Naive thymus-derived CD4-positive, alpha-beta T cell (primary cell): Measurements from ENCODE around the gene SPOP. TPM values are rescaled to one million over a fixed set of nuclear protein-coding genes. Genes with fewer than 3 reads are reported as not detected.
A peak's percentile ranks its signal among the peaks of the same experiment; 100 is the strongest.
"Not testable (repeated sequence)": the region's sequence is repeated elsewhere in the genome, so short reads cannot be mapped to it uniquely, and the experiment has no call there.

Experiments
- ATAC-seq: fragments of 150-1000 bp; cut with Tn5 transposase; 2 replicates; pipeline ENCODE4 v1.10.0; 2021; ENCODE audit warnings: mild to moderate bottlenecking, moderate library complexity
- CTCF ChIA-PET: fragments of 350-600 bp; sonication (Branson Sonifier 250); formaldehyde crosslinking; loops from one replicate; lab custom pipeline; 2021; ENCODE audit warnings: antibody characterized with exemption; lab: Charles Lee
- POLR2A ChIA-PET: fragments of 350-600 bp; sonication (Branson Sonifier 250); formaldehyde crosslinking; loops from one replicate; lab custom pipeline; 2021; ENCODE audit warnings: antibody characterized with exemption, inconsistent platforms; lab: Charles Lee
- DNase-seq, 9 donors: peaks; one replicate each; pipeline versions ENCODE4 v3.0.0 to v3.0.0-alpha.2; 2020 to 2022; ENCODE audit warnings: mixed read lengths in 1 of 9
- H3K27ac ChIP-seq: one replicate; pipeline ENCODE4 v1.7.0; 2013; ENCODE audit warnings: mild to moderate bottlenecking, low read depth, low read length, moderate library complexity
- H3K27me3 ChIP-seq, 2 donors: one replicate each; pipeline ENCODE4 v1.7.0; 2013; ENCODE audit warnings: low read length in 2 of 2, mild to moderate bottlenecking in 2 of 2, moderate library complexity in 2 of 2; ENCODE audit not compliant: control insufficient read depth in 2 of 2, insufficient read depth in 2 of 2
- H3K36me3 ChIP-seq, 3 experiments: 1 replicate in 2 of 3; 2 replicates in 1 of 3; pipeline ENCODE4 v1.7.0; 2013; ENCODE audit warnings: low read length in 3 of 3, mild to moderate bottlenecking in 3 of 3, moderate library complexity in 1 of 3; ENCODE audit not compliant: insufficient read depth in 3 of 3, control insufficient read depth in 2 of 3
- H3K4me1 ChIP-seq, 2 donors: one replicate each; pipeline ENCODE4 v1.7.0; 2013; ENCODE audit warnings: low read length in 2 of 2, mild to moderate bottlenecking in 2 of 2, moderate library complexity in 1 of 2; ENCODE audit not compliant: control insufficient read depth in 2 of 2, insufficient read depth in 2 of 2
- H3K4me3 ChIP-seq: 2 replicates; pipeline ENCODE4 v1.7.0; 2013; ENCODE audit warnings: mild to moderate bottlenecking, low read length
- H3K9me3 ChIP-seq, 3 experiments: 1 replicate in 2 of 3; 2 replicates in 1 of 3; pipeline ENCODE4 v1.7.0; 2013; ENCODE audit warnings: low read length in 3 of 3; ENCODE audit not compliant: control insufficient read depth in 2 of 3
- H3K27ac Mint-ChIP-seq, 9 donors: one replicate each; pipeline ENCODE4 v1.8.0; 2020 to 2022; ENCODE audit warnings: mixed read lengths in 9 of 9, mild to moderate bottlenecking in 8 of 9, moderate library complexity in 5 of 9, inconsistent platforms in 2 of 9
- H3K27me3 Mint-ChIP-seq, 5 donors: one replicate each; pipeline ENCODE4 v1.8.0; 2021 to 2022; ENCODE audit warnings: mixed read lengths in 5 of 5, mild to moderate bottlenecking in 1 of 5
- H3K36me3 Mint-ChIP-seq, 5 donors: one replicate each; pipeline ENCODE4 v1.8.0; 2020 to 2022; ENCODE audit warnings: mixed read lengths in 5 of 5, mild to moderate bottlenecking in 3 of 5, inconsistent platforms in 1 of 5
- H3K4me1 Mint-ChIP-seq, 7 donors: one replicate each; pipeline ENCODE4 v1.8.0; 2020 to 2022; ENCODE audit warnings: mixed read lengths in 7 of 7, mild to moderate bottlenecking in 3 of 7, inconsistent platforms in 1 of 7
- H3K4me3 Mint-ChIP-seq, 10 donors: one replicate each; pipeline ENCODE4 v1.8.0; 2020 to 2022; ENCODE audit warnings: mild to moderate bottlenecking in 10 of 10, mixed read lengths in 10 of 10, moderate library complexity in 6 of 10, inconsistent platforms in 2 of 10
- H3K9me3 Mint-ChIP-seq, 11 donors: one replicate each; pipeline ENCODE4 v1.8.0; 2020 to 2022; ENCODE audit warnings: mixed read lengths in 11 of 11, mild to moderate bottlenecking in 4 of 11, inconsistent platforms in 1 of 11, moderate library complexity in 1 of 11
- intact Hi-C, 2 donors: fragments of 100-400 bp; cut with micrococcal nuclease; formaldehyde crosslinking; loops; one replicate each; pipeline ENCODE4 v1.15.1; 2023
- polyA plus RNA-seq, 2 donors: library from polyadenylated mRNA; unstranded; fragments of 300-500 nt; fragmentation: Illumina TruSeq; gene quantifications; one replicate each; pipeline ENCODE4 v1.2.3, GENCODE V29; 2021
- total RNA-seq, 6 experiments: library from RNA in 5 of 6; stranded (reverse) in 5 of 6; gene quantifications; 1 replicate in 5 of 6; 2 replicates in 1 of 6; pipeline ENCODE4 v1.2.3 and lab custom pipeline; 2021 to 2026

SPOP gene
- total and polyA plus RNA-seq, 7 experiments from 2014 or later = 59.6 to 151 (median 81.2) TPM

GRCh38 chr17:49676276-49676868 lies 1.5 kb downstream of the SPOP start:
- ATAC-seq = peak; percentile 49
- Mint-ChIP-seq H3K9me3 (peaks cover 0 to 12% (median 0%) of the 10 kb centered on the region in 11 donors), H3K27me3 (peaks cover 0 to 7% (median 0%) of the 10 kb centered on the region in 5 donors), H3K27ac (peak overlapping the region; percentile 94 to 100 (median 98)), H3K4me1 (peaks cover 39 to 79% (median 60%) of the 10 kb centered on the region in 7 donors), H3K4me3 (peak overlapping the region; percentile 88 to 98 (median 94)), H3K36me3 (peaks cover 0 to 18% (median 14%) of the 10 kb centered on the region in 5 donors)
- Histone ChIP-seq H3K4me1 (peaks cover 25 to 26% of the 10 kb centered on the region in 2 donors), H3K36me3 (peaks cover 0 to 7% (median 0%) of the 10 kb centered on the region in 3 experiments), H3K4me3 (peak overlapping the region; percentile 88), H3K27me3 (no peaks in the 10 kb centered on the region), H3K27ac (peak overlapping the region; percentile 87), H3K9me3 (no peaks in the 10 kb centered on the region)
- ChIA-PET CTCF (interaction anchor here (0.7 to 2.4 kb wide), 6 partner anchors 20 to 197 kb away, joined by 3 to 6 read pairs (median 4); partner anchors contain the start of gene SLC35B1), POLR2A (interaction anchor here (0.9 to 2.0 kb wide), 4 partner anchors 11 to 32 kb away, joined by 3 to 8 read pairs (median 5); no protein-coding TSS in a partner anchor)
- intact Hi-C loops = loop anchor here (1.0 to 10.0 kb wide), 10 partner anchors 18 to 1704 kb away; partner anchors contain the start of genes PHB1 (in 2 of the 2), PPP1R9B (in 2 of the 2), CDK5RAP3 (in 1 of the 2) and MBTD1 (in 1 of the 2)
- peak in 7 of 9 donors; percentile 66 to 85 (median 77) for DNase-seq

DNA sequence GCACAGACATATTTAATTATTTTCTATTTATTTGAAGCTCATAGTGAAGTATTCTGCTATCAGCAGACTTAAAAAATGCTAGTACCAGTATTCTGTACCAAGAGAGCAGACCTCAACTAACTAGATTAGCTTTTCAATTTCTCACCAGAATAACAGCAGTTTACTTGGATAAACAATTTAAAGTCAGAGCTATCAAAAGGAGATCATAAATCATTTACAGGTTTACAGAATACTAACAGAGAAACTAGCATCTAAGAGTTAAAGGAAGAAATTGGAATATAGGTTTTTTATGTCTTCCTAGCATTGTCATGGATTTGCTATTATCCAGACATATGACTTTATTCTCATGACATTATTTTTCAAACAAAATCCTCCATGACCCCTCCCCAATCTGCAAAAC lies 3.4 kb downstream of the SPOP start:
- peak overlapping the region; percentile 94 to 100 (median 98) for H3K27ac Mint-ChIP-seq
- ChIA-PET CTCF (interaction anchor here (0.7 to 1.1 kb wide), 2 partner anchors 10 to 104 kb away, joined by 3 to 4 read pairs; no protein-coding TSS in a partner anchor), POLR2A (interaction anchor here (1.0 kb wide), 1 partner anchor 29 kb away, joined by 4 read pairs; no protein-coding TSS in a partner anchor)
- H3K4me1 ChIP-seq = peaks cover 26 to 36% of the 10 kb centered on the region in 2 donors
- peak overlapping the region; percentile 87 for H3K27ac ChIP-seq
- H3K9me3 Mint-ChIP-seq = peaks cover 0 to 12% (median 0%) of the 10 kb centered on the region in 11 donors
- peaks cover 0 to 7% (median 0%) of the 10 kb centered on the region in 3 experiments for H3K36me3 ChIP-seq
- peaks cover 0 to 7% (median 0%) of the 10 kb centered on the region in 5 donors for H3K27me3 Mint-ChIP-seq
- H3K9me3 ChIP-seq = no peaks in the 10 kb centered on the region
- no peak overlapping the region for H3K4me3 ChIP-seq
- H3K36me3 Mint-ChIP-seq = peaks cover 0 to 18% (median 14%) of the 10 kb centered on the region in 5 donors
- H3K4me3 Mint-ChIP-seq = peak overlapping the region in 8 of 10 donors; percentile 54 to 95 (median 88)
- intact Hi-C loops = loop anchor here (5.0 to 10.0 kb wide), 3 partner anchors 47 to 480 kb away; partner anchors contain the start of gene PHB1 (in 1 of the 2)
- DNase-seq (no peak), ATAC-seq (no peak)
- H3K27me3 ChIP-seq = no peaks in the 10 kb centered on the region
- H3K4me1 Mint-ChIP-seq = peaks cover 44 to 84% (median 75%) of the 10 kb centered on the region in 7 donors

- POLR2A ChIA-PET = interaction anchor here (1.0 kb wide), 1 partner anchor 28 kb away, joined by 4 read pairs; no protein-coding TSS in a partner anchor
- Mint-ChIP-seq H3K4me1 (peaks cover 44 to 84% (median 75%) of the 10 kb centered on the region in 7 donors), H3K9me3 (peaks cover 0 to 12% (median 0%) of the 10 kb centered on the region in 11 donors), H3K27ac (peak overlapping the region; percentile 18 to 99 (median 89)), H3K4me3 (peak overlapping the region in 8 of 10 donors; percentile 12 to 94 (median 46)), H3K36me3 (peaks cover 0 to 18% (median 14%) of the 10 kb centered on the region in 5 donors)
- Histone ChIP-seq H3K27ac (peak overlapping the region; percentile 19), H3K4me1 (peaks cover 26 to 36% of the 10 kb centered on the region in 2 donors)
- H3K4me3 ChIP-seq, CTCF ChIA-PET, H3K9me3 ChIP-seq, ATAC-seq, H3K27me3 Mint-ChIP-seq, DNase-seq, H3K27me3 ChIP-seq, H3K36me3 ChIP-seq: not testable (repeated sequence)
- intact Hi-C loops = loop anchor here (5.0 to 10.0 kb wide), 3 partner anchors 46 to 479 kb away; partner anchors contain the start of gene PHB1 (in 1 of the 2)
Observed at GRCh38 chr17:49673679-49674078, 4.2 kb downstream of the SPOP start.

DNA sequence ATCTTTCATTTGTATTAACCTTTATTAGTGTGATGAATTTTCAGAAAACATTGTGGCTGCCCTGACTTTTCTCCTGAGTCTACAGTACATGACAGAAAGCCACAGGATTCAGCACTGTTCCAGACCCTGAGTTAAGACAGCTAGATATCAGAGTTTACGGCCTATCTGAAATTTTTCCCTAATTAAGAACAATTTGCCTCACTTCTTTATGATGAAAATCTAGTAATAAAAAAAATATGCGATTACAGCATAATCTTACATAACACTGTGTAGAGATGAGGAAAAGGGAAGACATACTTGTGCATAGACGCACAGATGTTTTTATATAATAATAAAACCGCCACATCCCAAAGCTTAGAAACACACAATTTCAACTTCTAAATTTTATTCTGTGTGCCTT lies 7.3 kb downstream of the SPOP start:
- Mint-ChIP-seq H3K4me3 (peak overlapping the region in 6 of 10 donors; percentile 7 to 52 (median 17)), H3K36me3 (peaks cover 0 to 27% (median 14%) of the 10 kb centered on the region in 5 donors), H3K4me1 (peaks cover 35 to 79% (median 72%) of the 10 kb centered on the region in 7 donors), H3K9me3 (no peaks in the 10 kb centered on the region), H3K27ac (peak overlapping the region in 5 of 9 donors; percentile 35 to 62 (median 54)), H3K27me3 (no peaks in the 10 kb centered on the region)
- Histone ChIP-seq H3K36me3 (peaks cover 0 to 15% (median 0%) of the 10 kb centered on the region in 3 experiments), H3K27me3 (no peaks in the 10 kb centered on the region), H3K9me3 (no peaks in the 10 kb centered on the region), H3K4me1 (peaks cover 13 to 27% of the 10 kb centered on the region in 2 donors), H3K4me3 (no peak overlapping the region), H3K27ac (no peak overlapping the region)
- DNase-seq = no peak
- CTCF ChIA-PET = no interaction called here
- POLR2A ChIA-PET = interaction anchor here (0.8 to 1.1 kb wide), 2 partner anchors 9 to 94 kb away, joined by 3 read pairs; partner anchors contain the start of gene FAM117A
- intact Hi-C loops = loop anchor here (5.0 to 10.0 kb wide), 3 partner anchors 43 to 476 kb away; partner anchors contain the start of gene PHB1 (in 1 of the 2)
- ATAC-seq = no peak

- ChIA-PET CTCF (no interaction called here), POLR2A (interaction anchor here (1.1 kb wide), 1 partner anchor 10 kb away, joined by 3 read pairs; no protein-coding TSS in a partner anchor)
- Mint-ChIP-seq H3K27ac (peak overlapping the region in 6 of 9 donors; percentile 17 to 57 (median 36)), H3K4me1 (peaks cover 31 to 77% (median 67%) of the 10 kb centered on the region in 7 donors), H3K27me3 (no peaks in the 10 kb centered on the region), H3K4me3 (peak overlapping the region in 3 of 10 donors; percentile 12 to 52 (median 14)), H3K9me3 (no peaks in the 10 kb centered on the region), H3K36me3 (peaks cover 0 to 25% (median 10%) of the 10 kb centered on the region in 5 donors)
- H3K4me3 ChIP-seq = no peak overlapping the region
- intact Hi-C loops = loop anchor here (5.0 to 10.0 kb wide), 3 partner anchors 43 to 475 kb away; partner anchors contain the start of gene PHB1 (in 1 of the 2)
- H3K9me3 ChIP-seq = no peaks in the 10 kb centered on the region
- no peaks in the 10 kb centered on the region for H3K27me3 ChIP-seq
- DNase-seq (no peak), ATAC-seq (no peak)
- H3K4me1 ChIP-seq = peaks cover 8 to 20% of the 10 kb centered on the region in 2 donors
- H3K36me3 ChIP-seq = peaks cover 0 to 10% (median 0%) of the 10 kb centered on the region in 3 experiments
- no peak overlapping the region for H3K27ac ChIP-seq
Observed at GRCh38 chr17:49670002-49670401, 7.9 kb downstream of the SPOP start.

- H3K4me1 ChIP-seq = peaks cover 5 to 20% of the 10 kb centered on the region in 2 donors
- Mint-ChIP-seq H3K9me3 (no peaks in the 10 kb centered on the region), H3K27ac (peak overlapping the region in 6 of 9 donors; percentile 15 to 84 (median 42)), H3K27me3 (no peaks in the 10 kb centered on the region), H3K4me1 (peaks cover 28 to 76% (median 64%) of the 10 kb centered on the region in 7 donors), H3K4me3 (peak overlapping the region in 7 of 10 donors; percentile 4 to 51 (median 38)), H3K36me3 (peaks cover 4 to 21% (median 11%) of the 10 kb centered on the region in 5 donors)
- DNase-seq (peak in 1 of 9 donors; percentile 29), ATAC-seq (peak; percentile 27)
- no peak overlapping the region for H3K4me3 ChIP-seq
- intact Hi-C loops = no loop called here
- no peaks in the 10 kb centered on the region for H3K27me3 ChIP-seq
- H3K36me3 ChIP-seq = peaks cover 0 to 9% (median 0%) of the 10 kb centered on the region in 3 experiments
- H3K27ac ChIP-seq = no peak overlapping the region
- CTCF ChIA-PET = no interaction called here
- no peaks in the 10 kb centered on the region for H3K9me3 ChIP-seq
- POLR2A ChIA-PET = no interaction called here
Observed at GRCh38 chr17:49667854-49668253, 10.0 kb downstream of the SPOP start.
